Heart right ventricle (tissue), 16 donors: ENCODE measurements around the gene GLOD5. TPM values are rescaled to one million over a fixed set of nuclear protein-coding genes. Genes with fewer than 3 reads are reported as not detected.

ENCODE experiments used
- ATAC-seq, 8 donors: fragments of 200-7000 bp; cut with Tn5 transposase; one replicate each; pipeline ENCODE4 v1.9.1; 2020; ENCODE audit warnings: mild to moderate bottlenecking in 8 of 8, moderate library complexity in 8 of 8, moderate number of reproducible peaks in 1 of 8
- DNase-seq, 2 donors: peaks; one replicate each; pipeline ENCODE4 v3.0.0-alpha.2; 2020
- H3K27ac ChIP-seq, 10 donors: fragments of 200-600 bp; sonication (generic) in 2 of 10; one replicate each; pipeline versions ENCODE4 v1.5.0 to v1.8.0; 2020 to 2022; ENCODE audit warnings: mild to moderate bottlenecking in 3 of 10
- H3K27me3 ChIP-seq, 7 donors: fragments of 200-600 bp; one replicate each; pipeline ENCODE4 v1.8.0; 2021 to 2022; ENCODE audit warnings: mild to moderate bottlenecking in 2 of 7
- H3K36me3 ChIP-seq, 9 donors: fragments of 200-600 bp; sonication (generic) in 1 of 9; one replicate each; pipeline versions ENCODE4 v1.5.0 to v1.8.0; 2020 to 2022; ENCODE audit warnings: mild to moderate bottlenecking in 2 of 9
- H3K4me1 ChIP-seq, 9 donors: fragments of 200-600 bp; sonication (generic) in 1 of 9; one replicate each; pipeline versions ENCODE4 v1.5.0 to v1.8.0; 2020 to 2022; ENCODE audit warnings: mild to moderate bottlenecking in 4 of 9
- H3K4me3 ChIP-seq, 10 donors: fragments of 200-600 bp; sonication (generic) in 2 of 10; one replicate each; pipeline versions ENCODE4 v1.5.0 to v1.8.0; 2020 to 2022; ENCODE audit warnings: mild to moderate bottlenecking in 7 of 10, moderate library complexity in 2 of 10
- H3K9me3 ChIP-seq, 11 donors: fragments of 200-600 bp in 10 of 11; sonication (generic) in 2 of 11; one replicate each; pipeline versions ENCODE4 v1.5.0 to v1.8.0; 2013 to 2022; ENCODE audit warnings: mild to moderate bottlenecking in 2 of 11, control low read depth in 1 of 11, moderate library complexity in 1 of 11
- CTCF ChIP-seq, 9 donors: fragments of 200-600 bp; sonication (generic) in 2 of 9; IDR thresholded peaks; one replicate each; pipeline versions ENCODE4 v1.5.0 to v1.8.0; 2021 to 2022; ENCODE audit warnings: antibody characterized with exemption in 9 of 9, mild to moderate bottlenecking in 5 of 9, moderate library complexity in 1 of 9
- WGBS, 2 donors: extraction: QIAGEN DNeasy Blood & Tissue Kit; methylation state at CpG; one replicate each; pipeline ENCODE4 v1.1.7; 2013; ENCODE audit warnings: inconsistent platforms in 1 of 2; 5-methylcytosine and 5-hydroxymethylcytosine counted together
- intact Hi-C, 10 donors: fragments of 100-400 bp; cut with DNase I; formaldehyde crosslinking; loops; one replicate each; pipeline versions ENCODE4 v1.11.1 to v1.14.2; 2022
- polyA plus RNA-seq, 2 donors: library from polyadenylated mRNA; stranded (reverse); fragments of 200-250 nt; gene quantifications; one replicate each; pipeline ENCODE4 v1.2.3, GENCODE V29; 2013
- total RNA-seq, 10 donors: library from RNA; stranded (reverse); fragmentation: NEBNext Ultra II Directional in 3 of 10; extraction: Animal tissue kit (Norgen Biotek cat#: 25700) in 3 of 10; gene quantifications; one replicate each; pipeline versions ENCODE4 v1.2.1 to v1.2.4, GENCODE V29; 2021 to 2023
- donor health status: Arrhythmogenic right ventricular cardiomyopathy.
- donor health status: ischemic (EF 13 %, LVEDD 7.1; RV severe dilation, severe dysfunction).
- donor health status: healthy with polysubstance abuse.
- donor health status: DM: no; HTN: yes; CAD: no.
- donor health status: DM: no; HTN: no; CAD: no.
- donor health status: ischemic (EF 25% LVEDD 6.9; RV normal size, moderate dysfunction).
- donor health status: ischemic (EF 25% LVEDD 5.7; RV mildly dilated, moderate dysfunction).
- donor health status: healthy.
- donor health status: DM: yes; HTN: yes; CAD: no.
- donor health status: Ischemic cardiomyopathy.
- donor health status: ischemic (EF 35%, LVEDD 5.7; RV mildly dilated, moderate dysfunction).
- donor health status: nonischemic (EF 11% LVEDD 7.7; RV severe dilation, severe dysfunction).
- donor health status: DM: yes; HTN: yes; CAD: no.
- donor health status: PGD.
- donor health status: ischemic (EF 29% LVEDD 5.4; RV normal size, mild dysfunction).
- donor health status: nonischemic (EF 23%, LVEDD 6.1; RV moderate dilation, normal function).

The GLOD5 gene
- total and polyA plus RNA-seq, 12 donors: not detected

GRCh38 chrX:48745222-48745621 is 16.3 kb upstream of the GLOD5 start:
- H3K27me3 ChIP-seq: peaks cover 0 to 11% (median 0%) of the 10 kb centered on the region in 7 donors
- no peak overlapping the region for H3K4me3 ChIP-seq
- H3K36me3 ChIP-seq: no peaks in the 10 kb centered on the region
- ATAC-seq (no peak), DNase-seq (no peak)
- H3K9me3 ChIP-seq: no peaks in the 10 kb centered on the region
- no peaks in the 10 kb centered on the region for H3K4me1 ChIP-seq
- no peak for TF ChIP-seq CTCF (IDR thresholded peaks at IDR 0.05)
- WGBS, 2 donors: 89 to 93% methylated on average over 4 of the region's 4 CpGs
- intact Hi-C loops: no loop called here
- H3K27ac ChIP-seq: no peak overlapping the region

- Histone ChIP-seq H3K27me3 (peaks cover 0 to 11% (median 0%) of the 10 kb centered on the region in 7 donors), H3K4me1 (no peaks in the 10 kb centered on the region), H3K9me3 (no peaks in the 10 kb centered on the region), H3K4me3 (no peak overlapping the region), H3K36me3 (no peaks in the 10 kb centered on the region), H3K27ac (no peak overlapping the region)
- 56 to 73% methylated on average over 7 to 8 of the region's 8 CpGs for WGBS, 2 donors
- no peak for ATAC-seq
- no peak for DNase-seq
- no peak for TF ChIP-seq CTCF (IDR thresholded peaks at IDR 0.05)
- intact Hi-C loops: no loop called here
Observed at GRCh38 chrX:48747415-48748016, 14.0 kb upstream of the GLOD5 start.

GRCh38 chrX:48749182-48749581 is 12.4 kb upstream of the GLOD5 start:
- no peaks in the 10 kb centered on the region for H3K4me1 ChIP-seq
- intact Hi-C loops: no loop called here

GRCh38 chrX:48751343-48751742 is 10.2 kb upstream of the GLOD5 start:
- H3K4me3 ChIP-seq: no peak overlapping the region
- no peaks in the 10 kb centered on the region for H3K4me1 ChIP-seq
- H3K9me3 ChIP-seq: no peaks in the 10 kb centered on the region
- 84 to 90% methylated on average over 3 of the region's 3 CpGs for WGBS, 2 donors
- intact Hi-C loops: no loop called here
- TF ChIP-seq CTCF (IDR thresholded peaks at IDR 0.05): no peak
- DNase-seq: no peak
- no peaks in the 10 kb centered on the region for H3K36me3 ChIP-seq
- H3K27ac ChIP-seq: no peak overlapping the region
- peaks cover 0 to 23% (median 0%) of the 10 kb centered on the region in 7 donors for H3K27me3 ChIP-seq
- ATAC-seq: no peak

More at GRCh38 chrX:48749182-48749581, 12.4 kb upstream of the GLOD5 start:
- peaks cover 0 to 15% (median 0%) of the 10 kb centered on the region in 7 donors for H3K27me3 ChIP-seq
- no peak for DNase-seq
- no peaks in the 10 kb centered on the region for H3K9me3 ChIP-seq
- no peak for ATAC-seq
- no peak overlapping the region for H3K27ac ChIP-seq
- TF ChIP-seq CTCF (IDR thresholded peaks at IDR 0.05): no peak
- no peaks in the 10 kb centered on the region for H3K36me3 ChIP-seq
- WGBS, 2 donors: 86 to 89% methylated on average over 5 of the region's 5 CpGs
- H3K4me3 ChIP-seq: no peak overlapping the region
